ENCODE data around the gene USP25.

DNA sequence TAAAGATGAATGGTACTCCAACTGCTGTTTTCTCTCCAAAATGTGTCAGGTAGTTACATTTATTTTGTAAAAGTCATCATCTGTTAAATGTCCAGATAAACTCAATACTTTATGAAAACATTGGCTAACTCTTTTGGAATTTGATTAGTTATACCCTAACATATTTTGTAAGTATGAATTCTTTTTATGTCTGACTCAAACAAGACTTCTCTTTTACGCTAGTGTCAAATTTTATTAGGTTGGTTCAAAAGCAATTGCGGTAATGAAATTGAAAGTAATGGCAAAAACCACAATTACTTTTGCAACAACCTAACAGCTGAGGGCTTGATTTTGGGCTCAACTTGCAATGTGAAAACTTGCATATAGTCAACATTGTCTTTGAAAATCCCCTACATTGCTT lies 41.0 kb upstream of the USP25 start:
- TF ChIP-seq, protein P1, sequence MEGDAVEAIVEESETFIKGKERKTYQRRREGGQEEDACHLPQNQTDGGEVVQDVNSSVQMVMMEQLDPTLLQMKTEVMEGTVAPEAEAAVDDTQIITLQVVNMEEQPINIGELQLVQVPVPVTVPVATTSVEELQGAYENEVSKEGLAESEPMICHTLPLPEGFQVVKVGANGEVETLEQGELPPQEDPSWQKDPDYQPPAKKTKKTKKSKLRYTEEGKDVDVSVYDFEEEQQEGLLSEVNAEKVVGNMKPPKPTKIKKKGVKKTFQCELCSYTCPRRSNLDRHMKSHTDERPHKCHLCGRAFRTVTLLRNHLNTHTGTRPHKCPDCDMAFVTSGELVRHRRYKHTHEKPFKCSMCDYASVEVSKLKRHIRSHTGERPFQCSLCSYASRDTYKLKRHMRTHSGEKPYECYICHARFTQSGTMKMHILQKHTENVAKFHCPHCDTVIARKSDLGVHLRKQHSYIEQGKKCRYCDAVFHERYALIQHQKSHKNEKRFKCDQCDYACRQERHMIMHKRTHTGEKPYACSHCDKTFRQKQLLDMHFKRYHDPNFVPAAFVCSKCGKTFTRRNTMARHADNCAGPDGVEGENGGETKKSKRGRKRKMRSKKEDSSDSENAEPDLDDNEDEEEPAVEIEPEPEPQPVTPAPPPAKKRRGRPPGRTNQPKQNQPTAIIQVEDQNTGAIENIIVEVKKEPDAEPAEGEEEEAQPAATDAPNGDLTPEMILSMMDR (IDR thresholded peaks at IDR 0.05), result no peak
- TF ChIP-seq ZFX (IDR thresholded peaks at IDR 0.05; ENCODE audit: borderline replicate concordance), result no peak

All from 22Rv1 (cell line).